ENCODE data around the gene RNF112. TPM values are rescaled to one million over a fixed set of nuclear protein-coding genes. Genes with fewer than 3 reads are reported as not detected.
"Not testable (repeated sequence)": the region's sequence is repeated elsewhere in the genome, so short reads cannot be mapped to it uniquely, and the experiment has no call there.

Gene RNF112
- total RNA-seq, 6 experiments from 2014 or later, result 0.12 to 0.86 (median 0.54) TPM

- H3K27me3 ChIP-seq, result no peaks in the 10 kb centered on the region
- H3K4me3 ChIP-seq, result no peak overlapping the region
- H3K9me3 ChIP-seq, result no peaks in the 10 kb centered on the region
- 85% methylated on average over 4 of the region's 5 CpGs for WGBS (ENCODE audit: insufficient coverage, low coverage, low lambda C conversion rate, missing lambda C conversion rate)
- no peak for DNase-seq
- no peaks in the 10 kb centered on the region for H3K36me3 ChIP-seq
- no peak for ATAC-seq
- intact Hi-C loops (cut with DNase I), result no loop called here
- no peaks in the 10 kb centered on the region for H3K4me1 ChIP-seq
- TF ChIP-seq POLR2A (IDR thresholded peaks at IDR 0.05) (no peak), CTCF (IDR thresholded peaks at IDR 0.05) (no peak)
- no peak overlapping the region for H3K27ac ChIP-seq
Observed at GRCh38 chr17:19433255-19433654, 22.2 kb downstream of the RNF112 start.

- DNase-seq (no peak), ATAC-seq (no peak)
- intact Hi-C loops (cut with DNase I), result no loop called here
- Histone ChIP-seq H3K36me3 (no peaks in the 10 kb centered on the region), H3K9me3 (no peaks in the 10 kb centered on the region), H3K27me3 (no peaks in the 10 kb centered on the region), H3K4me3 (no peak overlapping the region), H3K27ac (no peak overlapping the region), H3K4me1 (no peaks in the 10 kb centered on the region)
- TF ChIP-seq POLR2A (IDR thresholded peaks at IDR 0.05), result no peak
- no peak for TF ChIP-seq CTCF (IDR thresholded peaks at IDR 0.05)
- WGBS (ENCODE audit: insufficient coverage, low coverage, low lambda C conversion rate, missing lambda C conversion rate), result 56% methylated on average over 2 of the region's 2 CpGs
Observed at GRCh38 chr17:19433727-19434340, 22.8 kb downstream of the RNF112 start.

- Histone ChIP-seq H3K36me3 (no peaks in the 10 kb centered on the region), H3K4me3 (no peak overlapping the region), H3K9me3 (no peaks in the 10 kb centered on the region), H3K27me3 (no peaks in the 10 kb centered on the region), H3K4me1 (no peaks in the 10 kb centered on the region), H3K27ac (no peak overlapping the region)
- TF ChIP-seq POLR2A (IDR thresholded peaks at IDR 0.05) (no peak), CTCF (IDR thresholded peaks at IDR 0.05) (no peak)
- ATAC-seq (no peak), DNase-seq (no peak)
- 83% methylated on average over 1 of the region's 1 CpG for WGBS (ENCODE audit: insufficient coverage, low coverage, low lambda C conversion rate, missing lambda C conversion rate)
- intact Hi-C loops (cut with DNase I), result no loop called here
Observed at GRCh38 chr17:19440421-19440820, 29.4 kb downstream of the RNF112 start.

GRCh38 chr17:19441288-19441687, 30.3 kb downstream of the RNF112 start:
- intact Hi-C loops (cut with DNase I); DNase-seq; H3K27ac ChIP-seq; ATAC-seq; H3K9me3 ChIP-seq; H3K27me3 ChIP-seq; H3K4me3 ChIP-seq; H3K4me1 ChIP-seq; H3K36me3 ChIP-seq: not testable (repeated sequence)
- 60% methylated on average over 1 of the region's 25 CpGs for WGBS (ENCODE audit: insufficient coverage, low coverage, low lambda C conversion rate, missing lambda C conversion rate)

DNA sequence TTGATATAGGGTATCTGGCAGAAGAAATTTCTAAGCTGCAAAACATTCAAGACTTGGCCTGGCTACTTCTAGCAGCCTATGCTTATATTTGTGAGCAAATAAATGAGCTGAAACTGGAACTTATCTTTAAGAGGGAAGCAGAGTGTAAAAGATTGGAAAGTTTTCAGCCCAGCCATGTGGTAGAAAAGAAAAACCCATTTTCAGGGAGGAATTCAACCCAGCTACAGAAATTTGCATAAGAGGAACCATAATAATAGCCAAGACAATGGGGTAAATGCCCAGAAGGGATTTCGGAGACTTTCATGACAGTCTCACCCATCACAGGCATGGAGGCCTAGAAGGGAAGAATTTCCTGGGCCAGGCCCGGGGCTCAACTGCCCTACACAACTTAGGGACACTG, 31.7 kb downstream of the RNF112 start:
- no peaks in the 10 kb centered on the region for H3K4me1 ChIP-seq
- H3K9me3 ChIP-seq, result no peaks in the 10 kb centered on the region
- TF ChIP-seq POLR2A (IDR thresholded peaks at IDR 0.05) (no peak), CTCF (IDR thresholded peaks at IDR 0.05) (no peak)
- H3K27me3 ChIP-seq, result no peaks in the 10 kb centered on the region
- no peak overlapping the region for H3K27ac ChIP-seq
- H3K4me3 ChIP-seq, result no peak overlapping the region
- intact Hi-C loops (cut with DNase I), result no loop called here
- no peaks in the 10 kb centered on the region for H3K36me3 ChIP-seq
- no peak for DNase-seq
- ATAC-seq, result no peak
- 71% methylated on average over 1 of the region's 2 CpGs for WGBS (ENCODE audit: insufficient coverage, low coverage, low lambda C conversion rate, missing lambda C conversion rate)

Data from right lobe of liver (tissue), 6 donors.